ENCODE results near the gene MTRF1L. TPM values are rescaled to one million over a fixed set of nuclear protein-coding genes. Genes with fewer than 3 reads are reported as not detected.

MTRF1L gene
- total and polyA plus RNA-seq, 2 of the 13 experiments (the other 11 are each of a cell fraction or from before 2014, with no cell fraction given) = 17.6 to 28.7 TPM

GRCh38 chr6:153002613-153003365 lies at the start of gene MTRF1L (continued):
- peak; percentile 88; the same call in 1 of the 2 replicates for TF ChIP-seq PRDM10 (CRISPR knock-in tag; IDR thresholded peaks at IDR 0.05; ENCODE audit: low read depth)
- no peak; the same call in 1 of the 2 replicates for TF ChIP-seq ZNF598 (CRISPR knock-in tag; IDR thresholded peaks at IDR 0.05; ENCODE audit: borderline replicate concordance)
- TF ChIP-seq ZNF367 (CRISPR knock-in tag; IDR thresholded peaks at IDR 0.05; ENCODE audit: borderline replicate concordance) = 0 out of 2 replicates have a peak, but pooled peaks have one; percentile 50
- peak; percentile 81 for TF ChIP-seq ZNF605 (CRISPR knock-in tag; IDR thresholded peaks at IDR 0.05)
- TF ChIP-seq ZNF747 (CRISPR knock-in tag; IDR thresholded peaks at IDR 0.05; ENCODE audit: borderline replicate concordance) = no peak
- no peak for TF ChIP-seq DNMT1 (CRISPR knock-in tag; IDR thresholded peaks at IDR 0.05)
- TF ChIP-seq ZFP36L2 (CRISPR knock-in tag; IDR thresholded peaks at IDR 0.05) = no peak
- 0 out of 2 replicates have a peak, but pooled peaks have one; percentile 2 for TF ChIP-seq ARID3A (IDR thresholded peaks at IDR 0.05; ENCODE audit: low read depth, low read length)
- no peak for TF ChIP-seq ATRX (CRISPR knock-in tag; IDR thresholded peaks at IDR 0.05; ENCODE audit: borderline replicate concordance)
- no peak for TF ChIP-seq U2AF1 (optimal IDR thresholded peaks at IDR 0.05; ENCODE audit: low read depth, low read length)
- TF ChIP-seq ZNF263 (CRISPR knock-in tag; IDR thresholded peaks at IDR 0.05) = peak; percentile 8; the same call in 1 of the 2 replicates
- peak; percentile 62; the same call in 1 of the 2 replicates for TF ChIP-seq SMAD1 (CRISPR knock-in tag; IDR thresholded peaks at IDR 0.05; ENCODE audit: borderline replicate concordance, low read depth)
- peak; percentile 62; the same call in 1 of the 2 replicates for TF ChIP-seq KDM5B (CRISPR knock-in tag; IDR thresholded peaks at IDR 0.05; ENCODE audit: borderline replicate concordance)
- TF ChIP-seq NCOR1 (IDR thresholded peaks at IDR 0.05; ENCODE audit: borderline replicate concordance, low read length) = peak; percentile 61; the same call in 1 of the 2 replicates
- TF ChIP-seq ELF1 (CRISPR knock-in tag; IDR thresholded peaks at IDR 0.05) = peak; percentile 96
- no peak for TF ChIP-seq MLXIP (CRISPR knock-in tag; IDR thresholded peaks at IDR 0.05; ENCODE audit: borderline replicate concordance)
- TF ChIP-seq ZNF841 (CRISPR knock-in tag; IDR thresholded peaks at IDR 0.05; ENCODE audit: borderline replicate concordance) = no peak
- 0 out of 2 replicates have a peak, but pooled peaks have one; percentile 25 for TF ChIP-seq ZNF362 (CRISPR knock-in tag; IDR thresholded peaks at IDR 0.05; ENCODE audit: borderline replicate concordance)
- TF ChIP-seq ZMYM4 (CRISPR knock-in tag; IDR thresholded peaks at IDR 0.05) = peak; percentile 99

Measured in HepG2 (cell line).